GM21447 (cell line): ENCODE measurements around the gene ITFG2.
"Not testable (repeated sequence)": the region's sequence is repeated elsewhere in the genome, so short reads cannot be mapped to it uniquely, and the experiment has no call there.

Experiments
- ATAC-seq: cut with Tn5 transposase; IDR thresholded peaks from one replicate; pipeline ENCODE4 v1.9.1; 2021; ENCODE audit not compliant: unreplicated experiment

The ITFG2 gene

GRCh38 chr12:2858944-2859421 is 46.5 kb downstream of the ITFG2 start:
- ATAC-seq: no peak

DNA sequence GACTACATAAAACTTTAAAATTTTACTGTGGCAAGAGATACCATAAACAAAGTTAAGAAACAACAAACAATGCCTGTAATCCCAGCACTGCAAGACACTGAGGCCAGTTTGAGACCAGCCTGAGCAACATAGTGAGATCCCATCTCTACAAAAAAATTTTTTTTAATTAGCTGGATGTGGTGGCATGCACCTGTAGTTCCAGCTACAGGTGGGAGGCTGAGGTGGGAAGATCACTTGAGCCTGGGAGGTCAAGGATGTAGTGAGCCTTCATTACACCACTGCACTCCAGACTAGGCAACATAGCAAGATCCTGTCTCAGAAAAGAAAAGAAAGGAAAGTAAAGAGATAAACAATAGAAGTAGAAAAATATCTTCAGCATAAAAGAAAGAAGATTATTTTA is 47.7 kb downstream of the ITFG2 start:
- no peak for ATAC-seq

GRCh38 chr12:2862876-2863275 is 50.4 kb downstream of the ITFG2 start:
- ATAC-seq: no peak

DNA sequence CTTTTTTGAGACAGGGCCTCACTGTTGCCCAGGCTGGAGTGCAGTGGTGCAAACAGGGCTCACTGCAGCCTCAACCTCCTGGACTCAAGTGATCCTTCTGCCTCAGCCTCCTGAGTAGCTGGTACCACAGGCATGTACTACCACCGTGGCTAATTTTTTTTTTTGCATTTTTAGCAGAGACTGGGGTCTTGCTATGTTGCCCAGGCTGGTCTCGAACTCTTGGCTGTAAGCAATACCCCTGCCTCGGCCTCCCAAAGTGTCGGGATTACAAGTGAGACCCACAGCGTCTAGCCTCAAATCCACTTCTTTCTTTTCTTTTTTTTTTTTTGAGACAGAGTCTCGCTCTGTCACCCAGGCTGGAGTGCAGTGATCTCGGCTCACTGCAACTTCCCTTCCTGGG is 50.9 kb downstream of the ITFG2 start:
- not testable (repeated sequence) for ATAC-seq

DNA sequence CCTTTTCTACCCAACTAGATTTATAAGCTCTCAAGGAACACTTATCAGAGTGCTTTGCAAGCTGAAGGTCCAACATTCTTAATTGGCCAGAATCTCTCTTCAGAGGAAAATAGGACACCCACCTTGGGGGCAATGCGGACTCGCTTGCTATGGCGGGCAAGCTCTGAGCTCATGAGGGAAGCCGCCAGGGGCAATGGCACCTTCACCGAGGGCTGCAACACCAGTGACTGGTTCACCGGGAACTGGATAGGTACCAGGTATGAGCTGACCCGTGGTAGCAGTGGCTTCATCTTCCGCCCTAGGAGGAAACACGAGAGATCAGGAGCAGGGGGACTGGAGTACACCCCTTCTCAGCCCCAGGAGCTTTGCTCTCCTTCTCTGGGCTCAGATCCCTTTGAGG is 51.7 kb downstream of the ITFG2 start:
- ATAC-seq: no peak

- not testable (repeated sequence) for ATAC-seq
Measured at GRCh38 chr12:2868986-2869632, 56.6 kb downstream of the ITFG2 start.
